ENCODE results near the gene ZNF408.
"Not testable (repeated sequence)": the region's sequence is repeated elsewhere in the genome, so short reads cannot be mapped to it uniquely, and the experiment has no call there.

ZNF408 gene

GRCh38 chr11:46698597-46698996, 2.2 kb upstream of the ZNF408 start:
- DNase-seq: no peak

DNA sequence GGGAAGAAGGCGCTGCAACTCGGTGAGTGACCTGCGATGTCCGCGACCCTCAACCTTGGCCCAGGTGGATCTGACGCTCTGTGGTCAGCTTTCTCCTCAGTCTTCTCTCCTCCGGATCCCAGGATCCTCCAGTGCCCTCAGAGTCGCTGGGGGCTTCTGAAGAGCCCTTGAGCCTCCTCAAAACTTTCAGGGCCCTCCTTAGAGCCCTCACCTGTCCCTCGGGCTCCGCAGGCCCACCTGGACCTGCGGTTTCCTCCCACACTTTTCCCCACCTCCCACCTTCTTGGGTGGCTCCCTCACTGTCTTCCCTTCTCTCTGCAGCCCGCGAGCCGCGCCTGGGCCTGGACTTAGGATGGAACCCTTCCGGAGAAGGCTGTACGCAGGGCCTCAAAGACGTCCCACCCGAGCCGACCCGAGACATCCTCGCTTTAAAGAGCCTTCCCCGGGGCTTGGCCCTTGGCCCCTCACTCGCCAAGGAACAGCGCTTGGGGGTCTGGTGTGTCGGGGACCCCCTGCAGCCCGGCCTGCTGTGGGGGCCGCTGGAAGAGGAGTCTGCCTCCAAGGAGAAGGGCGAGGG, 335 bp downstream of the ZNF408 start:
- DNase-seq: no peak

DNA sequence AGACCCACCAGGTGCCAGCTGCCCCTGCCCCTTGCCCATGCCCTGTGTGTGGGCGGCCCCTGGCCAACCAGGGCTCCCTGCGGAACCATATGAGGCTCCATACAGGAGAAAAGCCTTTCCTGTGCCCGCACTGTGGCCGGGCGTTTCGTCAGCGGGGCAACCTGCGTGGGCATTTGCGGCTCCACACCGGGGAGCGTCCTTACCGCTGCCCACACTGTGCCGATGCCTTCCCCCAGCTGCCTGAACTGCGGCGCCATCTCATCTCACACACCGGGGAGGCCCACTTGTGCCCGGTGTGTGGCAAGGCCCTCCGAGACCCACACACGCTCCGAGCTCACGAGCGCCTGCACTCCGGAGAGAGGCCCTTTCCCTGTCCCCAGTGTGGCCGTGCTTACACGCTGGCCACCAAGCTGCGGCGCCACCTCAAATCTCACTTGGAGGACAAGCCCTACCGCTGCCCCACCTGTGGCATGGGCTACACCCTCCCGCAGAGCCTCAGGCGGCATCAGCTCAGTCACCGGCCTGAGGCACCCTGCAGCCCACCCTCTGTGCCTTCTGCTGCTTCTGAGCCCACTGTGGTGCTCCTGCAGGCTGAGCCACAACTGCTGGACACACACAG, 4.3 kb downstream of the ZNF408 start:
- DNase-seq: no peak

- no peak for DNase-seq
Measured at GRCh38 chr11:46706886-46707285, 6.1 kb downstream of the ZNF408 start.

GRCh38 chr11:46709351-46709750, 8.5 kb downstream of the ZNF408 start:
- DNase-seq: not testable (repeated sequence)

- DNase-seq: peak; percentile 73
Measured at GRCh38 chr11:46710821-46711269, 10.0 kb downstream of the ZNF408 start.

DNA sequence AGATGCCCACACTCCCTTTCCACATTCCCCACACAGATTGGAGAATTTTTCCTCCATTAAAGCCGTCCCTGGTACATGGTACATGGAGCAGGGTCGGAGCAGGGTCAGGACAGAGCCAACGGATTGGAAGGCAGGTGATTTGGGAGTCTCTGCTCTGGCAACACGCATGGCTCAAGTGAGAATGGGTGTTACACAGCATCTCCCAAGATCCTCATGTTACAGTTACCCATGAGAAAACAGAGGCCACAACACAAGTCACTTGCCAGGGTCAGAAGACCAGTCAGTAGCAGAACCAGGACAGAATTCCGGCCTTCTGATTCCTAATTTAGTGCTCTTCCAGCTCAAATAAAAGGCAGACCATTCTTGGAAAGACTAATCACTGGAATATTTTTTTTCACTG, 10.5 kb downstream of the ZNF408 start:
- DNase-seq: no peak

DNA sequence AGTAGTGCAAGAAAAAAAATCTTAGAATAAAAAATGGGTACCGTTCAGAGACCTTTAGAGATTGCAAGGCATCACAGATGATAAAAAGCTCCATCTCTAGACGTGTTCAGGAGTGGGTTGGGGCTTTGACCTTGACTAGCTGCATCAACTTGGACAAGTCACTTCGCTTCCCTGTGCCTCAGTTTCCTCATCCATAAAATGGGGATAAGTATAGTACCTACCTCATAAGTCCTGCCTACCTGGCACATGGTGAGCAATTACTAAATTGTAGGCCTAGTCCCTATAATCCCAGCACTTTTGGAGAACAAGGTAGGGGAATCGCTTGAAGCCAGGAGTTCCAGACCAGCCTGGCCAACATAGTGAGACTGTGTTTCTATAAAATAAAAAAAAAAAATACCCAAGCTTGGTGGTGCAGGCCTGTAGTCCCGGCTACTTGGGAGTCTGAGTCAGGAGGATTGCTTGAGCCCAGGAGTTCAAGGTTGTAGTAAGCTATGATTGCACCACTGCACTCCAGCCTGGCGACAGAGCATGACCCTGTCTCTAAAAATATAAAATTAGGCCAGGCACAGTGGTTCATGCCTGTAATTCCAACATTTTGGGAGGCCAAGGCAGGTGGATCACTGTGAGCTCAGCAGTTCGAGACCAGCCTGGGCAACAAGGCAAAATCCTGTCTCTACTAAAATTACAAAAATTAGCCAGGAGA, 12.2 kb downstream of the ZNF408 start:
- no peak for DNase-seq

DNA sequence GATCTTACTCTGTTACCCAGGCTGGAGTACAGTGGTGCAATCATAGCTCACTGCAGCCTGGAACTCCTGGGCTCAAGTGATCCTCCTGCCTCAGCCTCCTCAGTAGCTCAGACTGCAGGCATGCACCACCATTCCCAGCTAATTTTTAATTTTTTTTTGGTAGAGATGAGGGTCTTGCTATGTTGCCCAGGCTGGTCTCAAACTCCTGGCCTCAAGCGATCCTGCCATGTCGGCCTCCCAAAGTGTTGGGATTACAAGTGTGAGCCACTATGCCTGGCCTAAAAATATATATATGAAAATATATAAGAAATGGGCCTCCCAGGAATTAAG, 17.0 kb downstream of the ZNF408 start:
- DNase-seq: not testable (repeated sequence)

- no peak for DNase-seq
Measured at GRCh38 chr11:46718155-46719019, 17.6 kb downstream of the ZNF408 start.

- no peak for DNase-seq
Measured at GRCh38 chr11:46719048-46719542, 18.3 kb downstream of the ZNF408 start, which contains the start of gene F2. F2 (plus strand) TSS chr11:46719213; CDS start chr11:46719236, 23 bp downstream.

- no peak for DNase-seq
Measured at GRCh38 chr11:46719543-46720218, 18.9 kb downstream of the ZNF408 start.

GRCh38 chr11:46721286-46721685, 20.5 kb downstream of the ZNF408 start:
- DNase-seq: no peak

- no peak for DNase-seq
Measured at GRCh38 chr11:46722566-46723358, 21.9 kb downstream of the ZNF408 start.

GRCh38 chr11:46723359-46723680, 22.5 kb downstream of the ZNF408 start:
- DNase-seq: no peak

- no peak for DNase-seq
Measured at GRCh38 chr11:46724088-46724487, 23.3 kb downstream of the ZNF408 start.

- DNase-seq: no peak
Measured at GRCh38 chr11:46725338-46726205, 24.7 kb downstream of the ZNF408 start.

GRCh38 chr11:46726206-46726862, 25.5 kb downstream of the ZNF408 start:
- DNase-seq: no peak

GRCh38 chr11:46727952-46728658, 27.3 kb downstream of the ZNF408 start:
- no peak for DNase-seq

GRCh38 chr11:46728659-46729040, 27.8 kb downstream of the ZNF408 start:
- no peak for DNase-seq

Data from femur (tissue), 1 donor.